CD1c-positive myeloid dendritic cell (primary cell): Measurements from ENCODE around the gene C19orf12.

ENCODE experiments used
- DNase-seq: peaks from one replicate; pipeline ENCODE4 v3.0.0-alpha.2; 2016; ENCODE audit errors: extremely low spot score

C19orf12 gene

DNA sequence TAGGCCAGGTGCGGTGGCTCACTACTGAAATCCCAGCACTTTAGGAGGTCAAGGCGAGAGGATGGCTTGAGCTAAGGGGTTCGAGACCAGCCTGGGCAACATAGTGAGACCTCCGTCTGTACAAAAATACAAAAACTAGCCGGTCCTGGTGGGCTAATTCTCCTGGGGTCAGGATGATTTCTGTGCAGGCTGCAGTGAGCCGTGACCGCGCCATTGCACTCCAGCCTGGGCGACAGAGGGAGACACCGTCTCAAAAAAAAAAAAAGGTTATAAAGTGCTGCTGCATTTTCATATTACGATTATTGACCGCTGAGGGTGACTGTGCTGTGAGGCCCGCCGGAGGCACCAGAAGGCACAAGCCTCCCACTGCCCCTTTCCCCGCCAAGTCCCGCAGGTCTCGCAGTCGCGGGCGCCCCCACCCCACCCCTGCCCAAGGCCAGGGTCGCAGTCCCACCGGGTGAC, 50.3 kb downstream of the C19orf12 start:
- no peak for DNase-seq

GRCh38 chr19:29663861-29664752, 51.0 kb downstream of the C19orf12 start:
- no peak for DNase-seq

DNA sequence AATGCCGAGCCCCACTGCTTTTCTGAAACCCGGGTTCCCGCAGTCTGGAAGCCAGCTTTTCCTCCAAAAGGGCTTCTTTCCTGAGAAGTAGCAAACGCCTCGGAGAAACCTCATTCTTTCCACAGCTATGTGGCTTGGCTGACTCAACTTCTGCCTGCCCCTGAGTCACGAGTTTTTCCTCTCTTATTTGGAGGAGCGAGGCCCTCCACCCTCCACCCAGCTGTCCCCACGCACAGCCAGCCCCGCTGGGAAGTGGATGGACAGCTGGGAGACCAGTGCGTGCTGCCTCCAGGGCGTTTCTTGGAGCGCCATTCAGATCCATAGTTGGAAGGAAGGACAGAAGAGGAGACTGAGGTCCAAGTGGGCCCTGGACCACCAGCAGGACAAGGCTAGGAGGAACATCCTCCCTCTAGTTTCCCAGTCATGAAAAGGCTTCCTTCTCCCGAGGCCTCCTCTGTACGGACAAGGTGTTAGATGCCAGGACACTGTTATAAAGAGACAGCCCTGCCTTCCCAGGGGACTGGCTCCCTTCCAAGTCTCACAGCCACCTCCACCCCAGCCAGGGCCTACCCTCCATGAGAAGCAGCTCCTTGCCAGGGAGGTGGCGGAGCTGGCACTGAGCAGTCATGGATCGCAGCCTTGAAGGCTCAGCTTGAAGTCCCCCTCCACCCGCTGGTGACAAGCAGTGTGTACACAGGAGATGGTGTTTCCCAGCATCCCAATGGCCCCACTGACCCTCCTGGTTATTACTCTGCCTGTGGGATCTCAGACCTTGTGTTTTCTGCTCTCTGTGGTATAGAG, 52.3 kb downstream of the C19orf12 start:
- DNase-seq: no peak

GRCh38 chr19:29662278-29662603, 52.8 kb downstream of the C19orf12 start:
- DNase-seq: no peak

DNA sequence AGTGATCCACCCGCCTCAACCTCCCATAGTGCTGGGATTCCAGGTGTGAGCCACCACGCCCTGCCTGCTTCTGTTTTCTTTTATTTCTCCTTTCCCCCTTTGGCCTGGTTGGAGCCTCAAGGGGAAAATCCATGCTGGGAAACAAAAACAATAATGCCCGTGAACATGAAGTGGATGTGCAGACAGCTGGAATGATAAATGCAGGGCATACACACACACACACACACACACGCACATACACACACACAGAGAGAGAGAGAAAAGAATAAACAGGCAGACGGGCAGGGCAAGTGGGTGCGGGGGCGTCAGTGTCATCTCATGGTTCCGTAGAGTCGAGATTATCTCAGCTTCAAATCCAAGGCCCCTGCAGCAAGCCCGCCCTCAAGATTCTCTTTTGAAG, 54.2 kb downstream of the C19orf12 start:
- DNase-seq: no peak

DNA sequence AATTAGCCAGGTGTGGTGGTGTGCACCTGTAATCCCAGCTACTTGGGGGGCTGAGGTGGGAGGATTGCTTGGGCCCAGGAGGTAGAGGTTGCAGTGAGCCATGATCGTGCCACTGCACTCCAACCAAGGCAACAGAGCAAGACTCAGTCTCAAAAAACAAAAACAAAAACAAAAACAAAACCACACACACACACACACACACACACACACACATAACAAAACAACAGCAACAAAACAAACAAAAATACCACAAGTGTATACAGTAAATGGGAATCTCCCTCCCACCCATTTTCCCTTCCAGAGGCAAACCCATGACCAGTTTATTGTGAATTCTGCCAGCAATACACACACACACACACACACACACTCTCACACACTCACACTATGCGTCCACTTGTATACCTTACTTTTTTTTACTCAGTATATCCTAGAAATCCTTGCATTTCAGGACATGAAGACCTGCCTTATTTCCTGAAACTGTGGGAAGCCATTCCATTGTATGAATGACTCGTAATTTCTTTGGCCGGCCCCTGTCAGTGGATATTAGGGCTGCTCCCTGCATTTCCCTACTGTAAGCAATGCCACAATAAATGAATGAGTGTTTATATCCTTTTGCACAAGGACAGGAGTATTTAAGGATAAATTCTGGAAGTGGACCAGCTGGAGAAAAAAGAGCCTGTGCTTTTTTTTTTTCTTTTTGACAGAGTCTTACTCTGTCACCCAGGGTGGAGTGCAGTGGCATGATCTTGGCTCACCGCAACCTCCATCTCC, 56.7 kb downstream of the C19orf12 start:
- DNase-seq: no peak

- DNase-seq: no peak
These were observed 59.3 kb downstream of the C19orf12 start for GRCh38 chr19:29655648-29656335.

- DNase-seq: no peak
These were observed 61.7 kb downstream of the C19orf12 start for GRCh38 chr19:29653398-29653797.

- no peak for DNase-seq
These were observed 63.3 kb downstream of the C19orf12 start for GRCh38 chr19:29651622-29652394.

DNA sequence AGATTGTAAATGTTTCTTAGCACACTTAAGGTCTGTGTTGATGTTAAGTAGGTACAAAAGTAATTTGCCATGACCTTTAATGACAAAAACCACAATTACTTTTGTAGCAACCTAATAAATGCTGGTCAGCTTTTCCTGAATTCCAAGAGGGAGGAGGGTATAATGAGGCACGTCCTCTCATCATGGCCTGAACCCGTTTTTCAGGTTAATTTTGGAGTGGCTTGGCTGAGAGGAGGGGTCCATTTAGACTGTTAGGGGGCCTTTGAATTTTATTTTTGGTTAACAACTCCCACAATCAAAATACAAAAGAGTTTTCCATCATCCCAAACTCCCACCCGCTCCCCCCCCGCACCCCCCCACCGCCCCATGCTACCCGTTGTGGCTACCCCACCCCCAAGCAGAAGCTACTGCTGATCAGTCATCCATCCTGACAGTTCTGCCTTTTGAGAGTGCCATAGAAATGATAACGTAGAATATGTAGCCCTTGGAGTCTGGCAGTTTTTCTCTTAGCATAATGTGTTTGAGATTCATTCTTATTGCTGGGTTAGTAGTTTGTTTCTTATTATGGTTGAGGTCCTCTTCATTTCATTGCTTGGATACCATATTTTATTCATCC, 64.2 kb downstream of the C19orf12 start:
- no peak for DNase-seq
